Stimulated activated naive CD8-positive, alpha-beta T cell treated with anti-CD3 and anti-CD28 coated beads, Interleukin-15, Interleukin-2, amounts not matched to agents 100 ng/mL and 50 ng/mL, for 24 hours (primary cell): ENCODE data around the gene PELI2.

ENCODE experiments used
- H3K27ac Mint-ChIP-seq: one replicate; pipeline ENCODE4 v1.8.0; 2021; ENCODE audit warnings: mild to moderate bottlenecking, mixed read lengths
- H3K27me3 Mint-ChIP-seq: one replicate; pipeline ENCODE4 v1.8.0; 2021; ENCODE audit warnings: mixed read lengths
- H3K36me3 Mint-ChIP-seq: one replicate; pipeline ENCODE4 v1.8.0; 2021; ENCODE audit warnings: low read depth, mixed read lengths
- H3K4me1 Mint-ChIP-seq: one replicate; pipeline ENCODE4 v1.8.0; 2021; ENCODE audit warnings: low read depth, mixed read lengths
- H3K4me3 Mint-ChIP-seq: one replicate; pipeline ENCODE4 v1.8.0; 2021; ENCODE audit warnings: mild to moderate bottlenecking, mixed read lengths
- H3K9me3 Mint-ChIP-seq: one replicate; pipeline ENCODE4 v1.8.0; 2021; ENCODE audit warnings: mixed read lengths

The PELI2 gene

DNA sequence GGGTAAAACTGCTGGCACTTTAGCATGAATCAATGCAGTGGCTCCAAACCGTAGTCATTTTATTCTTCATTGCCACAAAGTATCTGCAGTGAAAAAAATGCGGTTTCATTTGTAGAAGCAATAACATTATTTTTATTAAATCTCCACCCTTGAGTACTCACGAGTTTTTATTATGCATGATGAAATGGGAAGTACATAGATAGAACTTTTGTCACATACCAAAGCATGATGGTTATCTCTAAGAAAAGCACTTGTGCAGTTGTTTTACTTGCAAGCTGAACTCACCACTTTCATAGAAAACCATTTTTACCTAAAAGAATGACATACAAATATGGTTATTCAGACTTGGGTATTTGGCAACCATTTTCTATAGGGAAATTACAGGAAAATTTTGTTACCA is 90.3 kb downstream of the PELI2 start:
- Mint-ChIP-seq H3K36me3 (no peaks in the 10 kb centered on the region), H3K27me3 (no peaks in the 10 kb centered on the region), H3K4me1 (no peaks in the 10 kb centered on the region), H3K4me3 (no peak overlapping the region), H3K27ac (no peak overlapping the region), H3K9me3 (no peaks in the 10 kb centered on the region)

GRCh38 chr14:56210571-56210970 is 92.4 kb downstream of the PELI2 start:
- H3K36me3 Mint-ChIP-seq, result no peaks in the 10 kb centered on the region
- no peak overlapping the region for H3K27ac Mint-ChIP-seq
- no peaks in the 10 kb centered on the region for H3K27me3 Mint-ChIP-seq
- no peaks in the 10 kb centered on the region for H3K9me3 Mint-ChIP-seq
- no peak overlapping the region for H3K4me3 Mint-ChIP-seq
- peaks cover 9% of the 10 kb centered on the region for H3K4me1 Mint-ChIP-seq

GRCh38 chr14:56211084-56211483 is 92.9 kb downstream of the PELI2 start:
- H3K27ac Mint-ChIP-seq, result no peak overlapping the region
- H3K27me3 Mint-ChIP-seq, result no peaks in the 10 kb centered on the region
- H3K36me3 Mint-ChIP-seq, result no peaks in the 10 kb centered on the region
- H3K4me3 Mint-ChIP-seq, result no peak overlapping the region
- peaks cover 12% of the 10 kb centered on the region for H3K4me1 Mint-ChIP-seq
- H3K9me3 Mint-ChIP-seq, result no peaks in the 10 kb centered on the region

GRCh38 chr14:56211844-56212243 is 93.6 kb downstream of the PELI2 start:
- H3K27ac Mint-ChIP-seq, result no peak overlapping the region

GRCh38 chr14:56212521-56212920 is 94.3 kb downstream of the PELI2 start:
- no peaks in the 10 kb centered on the region for H3K27me3 Mint-ChIP-seq
- no peaks in the 10 kb centered on the region for H3K36me3 Mint-ChIP-seq
- H3K9me3 Mint-ChIP-seq, result no peaks in the 10 kb centered on the region
- peaks cover 16% of the 10 kb centered on the region for H3K4me1 Mint-ChIP-seq
- no peak overlapping the region for H3K4me3 Mint-ChIP-seq
- H3K27ac Mint-ChIP-seq, result no peak overlapping the region

More at GRCh38 chr14:56211844-56212243, 93.6 kb downstream of the PELI2 start:
- no peaks in the 10 kb centered on the region for H3K9me3 Mint-ChIP-seq
- peaks cover 16% of the 10 kb centered on the region for H3K4me1 Mint-ChIP-seq
- no peaks in the 10 kb centered on the region for H3K36me3 Mint-ChIP-seq
- H3K27me3 Mint-ChIP-seq, result no peaks in the 10 kb centered on the region
- H3K4me3 Mint-ChIP-seq, result no peak overlapping the region

DNA sequence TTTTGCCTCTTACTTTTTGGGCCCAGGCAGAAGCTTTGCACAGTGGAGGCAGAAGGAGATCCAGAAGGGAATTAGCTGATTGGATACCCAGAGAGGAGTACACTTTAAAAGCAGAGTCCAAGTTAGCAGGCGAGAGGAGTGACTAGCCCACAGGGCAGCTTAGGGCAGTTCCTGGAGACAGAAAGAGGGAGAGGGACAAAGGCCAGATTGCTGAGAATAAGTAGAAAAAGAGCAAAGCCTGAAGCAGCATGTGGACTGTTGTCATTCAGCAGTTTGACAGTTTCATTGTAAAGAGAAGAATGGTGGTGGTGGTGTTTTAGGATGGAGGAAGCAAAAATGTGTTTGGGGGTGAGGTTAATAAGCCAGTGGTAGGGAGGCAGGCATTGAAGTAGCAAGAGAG is 95.1 kb downstream of the PELI2 start:
- H3K9me3 Mint-ChIP-seq, result no peaks in the 10 kb centered on the region
- peaks cover 16% of the 10 kb centered on the region for H3K4me1 Mint-ChIP-seq
- H3K27ac Mint-ChIP-seq, result no peak overlapping the region
- H3K4me3 Mint-ChIP-seq, result no peak overlapping the region
- no peaks in the 10 kb centered on the region for H3K36me3 Mint-ChIP-seq
- H3K27me3 Mint-ChIP-seq, result no peaks in the 10 kb centered on the region

DNA sequence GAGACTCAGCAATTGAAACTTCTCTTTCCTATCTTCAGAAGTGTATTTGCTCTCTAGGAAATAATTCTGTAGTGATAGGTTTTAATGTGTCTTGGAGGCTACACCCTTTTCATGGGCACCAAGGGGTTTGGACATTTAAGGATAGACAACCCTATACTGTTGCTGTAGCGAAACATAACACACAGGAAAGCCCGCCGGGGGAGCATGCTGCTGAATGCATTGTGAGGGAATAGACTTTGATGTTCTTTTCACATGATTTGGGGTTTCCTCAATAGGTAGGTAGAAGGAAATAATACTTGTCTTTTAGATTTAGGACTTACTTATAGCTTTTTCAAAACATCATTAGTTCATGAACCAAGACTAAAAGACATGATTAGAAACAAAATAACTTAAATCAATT is 97.0 kb downstream of the PELI2 start:
- peaks cover 16% of the 10 kb centered on the region for H3K4me1 Mint-ChIP-seq
- H3K27ac Mint-ChIP-seq, result no peak overlapping the region
- H3K27me3 Mint-ChIP-seq, result no peaks in the 10 kb centered on the region
- H3K4me3 Mint-ChIP-seq, result no peak overlapping the region
- H3K9me3 Mint-ChIP-seq, result no peaks in the 10 kb centered on the region
- no peaks in the 10 kb centered on the region for H3K36me3 Mint-ChIP-seq

- Mint-ChIP-seq H3K27ac (no peak overlapping the region), H3K27me3 (no peaks in the 10 kb centered on the region), H3K4me1 (peaks cover 16% of the 10 kb centered on the region), H3K36me3 (no peaks in the 10 kb centered on the region), H3K4me3 (no peak overlapping the region), H3K9me3 (no peaks in the 10 kb centered on the region)
Measured at GRCh38 chr14:56216626-56217379, 98.6 kb downstream of the PELI2 start.

DNA sequence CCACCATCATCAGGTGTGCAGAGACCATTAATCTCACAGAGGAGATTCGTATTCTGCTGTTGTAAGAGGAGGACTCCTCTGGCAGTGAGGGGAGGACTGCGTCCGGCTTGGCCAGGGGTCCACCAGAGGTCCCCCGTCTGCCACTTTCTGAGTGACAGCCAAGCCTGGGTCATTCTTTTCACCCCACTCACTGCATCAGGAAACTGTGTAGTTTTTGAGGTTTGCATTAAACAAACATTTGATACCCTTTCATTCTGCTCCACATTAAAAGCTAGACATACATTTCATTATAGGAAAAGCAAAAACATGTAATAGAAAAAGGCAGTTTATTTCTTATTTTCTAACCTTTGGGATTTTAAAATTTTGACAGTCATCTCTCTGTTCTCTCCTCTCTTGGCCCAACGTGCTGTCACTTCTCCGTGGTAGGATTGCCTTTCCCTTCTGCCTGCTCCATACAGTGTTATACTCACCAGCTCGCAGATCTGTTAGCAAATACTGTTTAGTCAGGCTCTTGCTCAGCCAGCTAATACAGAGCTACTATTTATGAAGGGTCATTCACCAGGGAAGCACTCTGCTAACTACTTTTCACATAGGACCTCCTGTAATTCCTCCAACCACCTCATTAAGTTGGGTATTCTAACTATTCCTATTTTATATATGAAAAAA is 99.3 kb downstream of the PELI2 start:
- Mint-ChIP-seq H3K36me3 (no peaks in the 10 kb centered on the region), H3K4me1 (peaks cover 16% of the 10 kb centered on the region), H3K4me3 (no peak overlapping the region), H3K27me3 (no peaks in the 10 kb centered on the region), H3K9me3 (no peaks in the 10 kb centered on the region), H3K27ac (no peak overlapping the region)

GRCh38 chr14:56219666-56220413 is 101.6 kb downstream of the PELI2 start:
- Mint-ChIP-seq H3K4me3 (no peak overlapping the region), H3K9me3 (no peaks in the 10 kb centered on the region), H3K27me3 (no peaks in the 10 kb centered on the region), H3K4me1 (peaks cover 12% of the 10 kb centered on the region), H3K36me3 (no peaks in the 10 kb centered on the region), H3K27ac (no peak overlapping the region)

DNA sequence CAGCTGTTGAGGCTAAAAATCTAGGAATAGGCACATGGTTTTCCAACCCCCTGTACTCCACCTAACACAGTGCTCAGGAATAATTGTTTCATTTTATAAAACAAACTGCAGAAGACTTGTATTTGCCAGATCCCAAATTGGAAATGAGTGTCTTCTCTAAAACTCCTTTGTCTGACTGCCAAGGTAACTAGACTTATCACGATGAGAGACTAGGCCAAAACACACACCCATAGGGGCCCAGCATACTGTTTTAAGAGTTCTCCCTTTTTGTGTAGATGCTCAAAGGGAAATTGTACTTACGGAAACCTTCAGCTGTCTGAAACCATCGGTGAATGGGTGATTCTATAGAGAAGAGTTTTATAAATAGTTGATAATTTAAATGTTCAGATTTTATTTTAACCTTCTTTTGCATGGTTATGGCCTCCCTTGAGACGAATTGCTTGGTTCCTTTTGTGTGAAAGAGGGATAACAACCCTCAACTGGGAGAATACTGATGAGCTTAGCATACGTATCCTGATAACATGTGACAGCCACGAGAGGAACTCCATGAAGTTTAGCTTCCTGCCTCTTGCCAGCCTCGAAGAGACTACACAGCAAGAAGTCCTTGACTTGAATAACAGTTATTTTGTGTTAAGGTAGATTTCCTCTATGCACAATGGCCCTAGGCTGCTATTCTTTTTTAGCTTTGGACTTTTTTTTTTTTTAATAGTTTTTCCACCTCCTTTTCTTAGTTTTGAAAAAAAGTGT is 103.3 kb downstream of the PELI2 start:
- H3K9me3 Mint-ChIP-seq, result no peaks in the 10 kb centered on the region
- H3K4me3 Mint-ChIP-seq, result no peak overlapping the region
- H3K27ac Mint-ChIP-seq, result no peak overlapping the region
- H3K36me3 Mint-ChIP-seq, result no peaks in the 10 kb centered on the region
- no peaks in the 10 kb centered on the region for H3K27me3 Mint-ChIP-seq
- no peaks in the 10 kb centered on the region for H3K4me1 Mint-ChIP-seq

GRCh38 chr14:56224229-56224628 is 106.0 kb downstream of the PELI2 start:
- Mint-ChIP-seq H3K36me3 (no peaks in the 10 kb centered on the region), H3K9me3 (no peaks in the 10 kb centered on the region), H3K4me1 (no peaks in the 10 kb centered on the region), H3K4me3 (no peak overlapping the region), H3K27me3 (no peaks in the 10 kb centered on the region), H3K27ac (no peak overlapping the region)

GRCh38 chr14:56224691-56225681 is 106.8 kb downstream of the PELI2 start:
- Mint-ChIP-seq H3K4me1 (no peaks in the 10 kb centered on the region), H3K4me3 (no peak overlapping the region), H3K36me3 (peaks cover 4% of the 10 kb centered on the region), H3K27ac (no peak overlapping the region), H3K27me3 (no peaks in the 10 kb centered on the region), H3K9me3 (peaks cover 4% of the 10 kb centered on the region)

DNA sequence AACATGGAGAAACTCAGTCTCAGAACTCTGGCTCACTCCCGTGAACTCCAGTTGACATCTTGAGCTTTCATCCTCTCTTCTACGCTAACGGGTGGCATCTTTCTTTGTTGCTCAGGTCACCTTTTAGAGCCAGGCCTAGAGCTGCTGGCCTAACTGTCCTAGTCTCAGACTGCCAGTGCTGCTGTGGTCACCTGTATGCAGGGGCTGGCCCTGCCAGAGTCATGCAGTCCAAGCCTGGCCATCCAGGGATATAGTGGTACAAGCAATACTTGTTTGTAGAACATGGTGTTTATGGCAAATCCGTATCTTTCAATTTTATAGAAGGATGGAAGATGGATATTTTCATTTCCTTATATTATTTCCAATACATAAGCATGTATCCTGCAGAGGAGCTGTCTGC is 117.2 kb downstream of the PELI2 start:
- Mint-ChIP-seq H3K9me3 (peaks cover 4% of the 10 kb centered on the region), H3K27me3 (no peaks in the 10 kb centered on the region), H3K27ac (no peak overlapping the region), H3K4me1 (no peaks in the 10 kb centered on the region), H3K4me3 (no peak overlapping the region), H3K36me3 (no peaks in the 10 kb centered on the region)
